HepG2 (cell line): ENCODE results near the gene NEDD8. TPM values are rescaled to one million over a fixed set of nuclear protein-coding genes. Genes with fewer than 3 reads are reported as not detected.

Source experiments
- ATF1 ChIP-seq: IDR thresholded peaks from 2 replicates; pipeline ENCODE4 v1.6.1; 2016; ENCODE audit warnings: mild to moderate bottlenecking, control low read depth
- CAMTA2 ChIP-seq: sonication (generic); formaldehyde crosslinking; IDR thresholded peaks from 2 replicates; pipeline ENCODE4 v1.4.0; 2020; ENCODE audit warnings: mild to moderate bottlenecking, missing genetic modification reagents, borderline replicate concordance
- FOXM1 ChIP-seq: sonication (generic); formaldehyde crosslinking; IDR thresholded peaks from 2 replicates; pipeline ENCODE4 v1.5.0; 2020; ENCODE audit warnings: missing genetic modification reagents
- GTF2F1 ChIP-seq: fragments of 150-350 bp; IDR thresholded peaks from 2 replicates; pipeline ENCODE4 v1.6.1; 2014; ENCODE audit warnings: low read length
- HNF4A ChIP-seq: sonication (generic); formaldehyde crosslinking; IDR thresholded peaks from 2 replicates; pipeline ENCODE4 v1.4.0; 2020; ENCODE audit warnings: missing genetic modification reagents
- HNRNPH1 ChIP-seq: fragments of 200-400 bp; formaldehyde crosslinking; optimal IDR thresholded peaks from 2 replicates; pipeline ENCODE3; 2017; ENCODE audit warnings: mild to moderate bottlenecking, low read depth, low read length
- KDM2A ChIP-seq: sonication (generic); formaldehyde crosslinking; IDR thresholded peaks from 2 replicates; pipeline ENCODE4 v1.4.0; 2020; ENCODE audit warnings: low read depth, missing genetic modification reagents, borderline replicate concordance
- MAF1 ChIP-seq: sonication (generic); formaldehyde crosslinking; IDR thresholded peaks from 2 replicates; pipeline ENCODE4 v1.5.0; 2020; ENCODE audit warnings: missing genetic modification reagents, borderline replicate concordance
- MLX ChIP-seq: IDR thresholded peaks from 2 replicates; pipeline ENCODE4 v1.6.1; 2016
- NR2F6 ChIP-seq, 2 experiments: IDR thresholded peaks; 2 replicates each; pipeline ENCODE4 v1.6.1; 2016; ENCODE audit warnings: antibody characterized with exemption in 1 of 2, mild to moderate bottlenecking in 1 of 2
- SP1 ChIP-seq, 2 experiments: fragments of 450-650 bp in 1 of 2; sonication (generic) in 1 of 2; formaldehyde crosslinking in 1 of 2; IDR thresholded peaks; 2 replicates each; pipeline versions ENCODE4 v1.4.0 to v1.6.1; 2016 to 2020; ENCODE audit warnings: missing genetic modification reagents in 1 of 2
- TARDBP ChIP-seq: sonication (generic); formaldehyde crosslinking; IDR thresholded peaks from 2 replicates; pipeline ENCODE4 v1.8.0; 2022; ENCODE audit warnings: mild to moderate bottlenecking, missing genetic modification reagents
- TBL1XR1 ChIP-seq: fragments of 150-350 bp; IDR thresholded peaks from 2 replicates; pipeline ENCODE4 v1.6.1; 2014; ENCODE audit warnings: borderline replicate concordance, low read length; ENCODE audit not compliant: partially characterized antibody
- U2AF2 ChIP-seq: fragments of 200-400 bp; formaldehyde crosslinking; IDR thresholded peaks from 2 replicates; pipeline ENCODE4 v1.6.1; 2017; ENCODE audit warnings: low read depth, mild to moderate bottlenecking, low read length
- USF2 ChIP-seq, 2 experiments: sonication (generic) in 1 of 2; formaldehyde crosslinking in 1 of 2; IDR thresholded peaks; 2 replicates each; pipeline versions ENCODE4 v1.5.1 to v1.6.1; 2011 to 2020; ENCODE audit warnings: borderline replicate concordance in 1 of 2, low read depth in 1 of 2, low read length in 1 of 2, mild to moderate bottlenecking in 1 of 2, missing genetic modification reagents in 1 of 2, moderate library complexity in 1 of 2
- ZBTB21 ChIP-seq: sonication (generic); formaldehyde crosslinking; IDR thresholded peaks from 2 replicates; pipeline ENCODE4 v1.4.0; 2020; ENCODE audit warnings: missing genetic modification reagents
- ZKSCAN1 ChIP-seq: fragments of 150-350 bp; IDR thresholded peaks from 2 replicates; pipeline ENCODE4 v1.6.1; 2014; ENCODE audit warnings: low read length
- ZNF550 ChIP-seq: sonication (generic); formaldehyde crosslinking; IDR thresholded peaks from 2 replicates; pipeline ENCODE4 v1.4.0; 2020; ENCODE audit warnings: mild to moderate bottlenecking, missing genetic modification reagents, borderline replicate concordance
- ZNF574 ChIP-seq: sonication (generic); formaldehyde crosslinking; IDR thresholded peaks from 2 replicates; pipeline ENCODE4 v1.4.0; 2020; ENCODE audit warnings: missing genetic modification reagents
- ZNF660 ChIP-seq: sonication (generic); formaldehyde crosslinking; IDR thresholded peaks from 2 replicates; pipeline ENCODE4 v1.5.1; 2020; ENCODE audit warnings: mild to moderate bottlenecking, low read depth, missing genetic modification reagents, borderline replicate concordance
- ZNF672 ChIP-seq: sonication (generic); formaldehyde crosslinking; IDR thresholded peaks from 2 replicates; pipeline ENCODE4 v1.8.1; 2022; ENCODE audit warnings: missing genetic modification reagents
- ZNF816 ChIP-seq: sonication (generic); formaldehyde crosslinking; IDR thresholded peaks from 2 replicates; pipeline ENCODE4 v1.8.0; 2022; ENCODE audit warnings: missing genetic modification reagents, mild to moderate bottlenecking, borderline replicate concordance
- ZSCAN9 ChIP-seq: IDR thresholded peaks from 2 replicates; pipeline ENCODE4 v1.6.1; 2016; ENCODE audit warnings: borderline replicate concordance
- polyA plus RNA-seq, 8 experiments: library from polyadenylated mRNA; depleted of rRNA in 3 of 8; stranded (reverse) in 7 of 8; unstranded in 1 of 8; fragments of >200 nt; fragmentation: Illumina TruSeq in 4 of 8; extraction: Trizol in 4 of 8; gene quantifications; 2 replicates each; pipeline versions ENCODE4 v1.2.1 to v1.2.3, GENCODE V29; 2011 to 2016; ENCODE audit warnings: low read depth in 4 of 8, missing spikeins in 1 of 8, mixed read lengths in 1 of 8; ENCODE audit not compliant: insufficient read depth in 1 of 8
- total RNA-seq, 5 experiments: library from RNA; depleted of rRNA; stranded (reverse); fragments of >200 nt; fragmentation: Illumina TruSeq; extraction: Trizol; gene quantifications; 2 replicates each; pipeline ENCODE4 v1.2.3, GENCODE V29; 2016; ENCODE audit warnings: low read depth in 1 of 5

NEDD8 gene
- total and polyA plus RNA-seq, 2 of the 13 experiments (the other 11 are each of a cell fraction or from before 2014, with no cell fraction given) = 535 to 713 TPM

GRCh38 chr14:24195186-24196070 is 36.7 kb downstream of the NEDD8 start, which contains the start of gene TM9SF1 (continued):
- TF ChIP-seq ZBTB21 (CRISPR knock-in tag) (0 out of 2 replicates have a peak, but pooled peaks have one; percentile 64), U2AF2 (peak; percentile 17; the same call in 1 of the 2 replicates), ZKSCAN1 (no peak), ZNF816 (CRISPR knock-in tag) (no peak), SP1 (IDR thresholded peaks at IDR 0.05) (no peak), SP1 (CRISPR knock-in tag; IDR thresholded peaks at IDR 0.05) (peak; percentile 88), ZNF672 (CRISPR knock-in tag) (no peak), KDM2A (CRISPR knock-in tag) (peak; percentile 100), ZNF574 (CRISPR knock-in tag) (peak; percentile 98), MAF1 (CRISPR knock-in tag) (peak; percentile 90), FOXM1 (peak; percentile 28), HNF4A (CRISPR knock-in tag) (no peak; the same call in 1 of the 2 replicates), NR2F6 (IDR thresholded peaks at IDR 0.05) (no peak), NR2F6 (CRISPR knock-in tag; IDR thresholded peaks at IDR 0.05) (peak; percentile 75), ZNF660 (CRISPR knock-in tag) (no peak; the same call in none of the 2 replicates), GTF2F1 (peak; percentile 82), USF2 (IDR thresholded peaks at IDR 0.05; ENCODE audit: low read depth, low read length) (no peak), USF2 (CRISPR knock-in tag; IDR thresholded peaks at IDR 0.05; ENCODE audit: borderline replicate concordance) (peak; percentile 85), MLX (CRISPR knock-in tag) (no peak; the same call in none of the 2 replicates), ATF1 (CRISPR knock-in tag) (no peak), ZSCAN9 (CRISPR knock-in tag) (peak; percentile 96), TBL1XR1 (no peak), CAMTA2 (CRISPR knock-in tag) (peak; percentile 97), HNRNPH1 (no peak), ZNF550 (CRISPR knock-in tag) (peak; percentile 97), TARDBP (CRISPR knock-in tag) (peak; percentile 99)
